Activated naive CD4-positive, alpha-beta T cell treated with anti-CD3 and anti-CD28 coated beads for 36 hours (primary cell): ENCODE results near the gene RALB. TPM values are rescaled to one million over a fixed set of nuclear protein-coding genes. Genes with fewer than 3 reads are reported as not detected.
"Not testable (repeated sequence)": the region's sequence is repeated elsewhere in the genome, so short reads cannot be mapped to it uniquely, and the experiment has no call there.

ENCODE experiments used
- CTCF ChIA-PET: fragments of 350-600 bp; sonication (Branson Sonifier 250); formaldehyde crosslinking; loops from one replicate; lab custom pipeline; 2021; ENCODE audit warnings: antibody characterized with exemption; lab: Charles Lee
- DNase-seq: peaks from one replicate; pipeline ENCODE4 v3.0.0-alpha.2; 2020
- H3K27ac Mint-ChIP-seq: one replicate; pipeline ENCODE4 v1.8.0; 2021; ENCODE audit warnings: mild to moderate bottlenecking, mixed read lengths
- H3K27me3 Mint-ChIP-seq: one replicate; pipeline ENCODE4 v1.8.0; 2021; ENCODE audit warnings: low read depth, mixed read lengths
- H3K36me3 Mint-ChIP-seq: one replicate; pipeline ENCODE4 v1.8.0; 2021; ENCODE audit warnings: low read depth, mixed read lengths
- H3K4me1 Mint-ChIP-seq: one replicate; pipeline ENCODE4 v1.8.0; 2021; ENCODE audit warnings: low read depth, mixed read lengths
- H3K4me3 Mint-ChIP-seq: one replicate; pipeline ENCODE4 v1.8.0; 2021; ENCODE audit warnings: mild to moderate bottlenecking, moderate library complexity, mixed read lengths
- H3K9me3 Mint-ChIP-seq: one replicate; pipeline ENCODE4 v1.8.0; 2021; ENCODE audit warnings: mixed read lengths
- intact Hi-C: fragments of 100-400 bp; cut with micrococcal nuclease; formaldehyde crosslinking; loops from one replicate; pipeline ENCODE4 v1.15.1; 2023
- total RNA-seq, 2 experiments: library from RNA; stranded (reverse); gene quantifications; one replicate each; pipeline ENCODE4 v1.2.3, GENCODE V29; 2021

The RALB gene
- total RNA-seq, 2 experiments from 2014 or later: 16.4 to 19.3 TPM

GRCh38 chr2:120316071-120316470, 63.4 kb downstream of the RALB start:
- Mint-ChIP-seq H3K36me3 (no peaks in the 10 kb centered on the region), H3K27me3 (no peaks in the 10 kb centered on the region), H3K4me3 (no peak overlapping the region), H3K4me1 (peaks cover 32% of the 10 kb centered on the region), H3K9me3 (no peaks in the 10 kb centered on the region), H3K27ac (no peak overlapping the region)
- CTCF ChIA-PET: no interaction called here
- intact Hi-C loops: no loop called here
- no peak for DNase-seq

- Mint-ChIP-seq H3K27ac (no peak overlapping the region), H3K4me1 (peaks cover 32% of the 10 kb centered on the region), H3K27me3 (no peaks in the 10 kb centered on the region), H3K36me3 (no peaks in the 10 kb centered on the region), H3K4me3 (no peak overlapping the region), H3K9me3 (no peaks in the 10 kb centered on the region)
- intact Hi-C loops: no loop called here
- CTCF ChIA-PET: interaction anchor here (1.1 kb wide), 1 partner anchor 141 kb away, joined by 4 read pairs; no protein-coding TSS in a partner anchor
- no peak for DNase-seq
These were observed 64.0 kb downstream of the RALB start for GRCh38 chr2:120316528-120317179.

GRCh38 chr2:120317180-120317533, 64.5 kb downstream of the RALB start:
- DNase-seq: no peak
- Mint-ChIP-seq H3K36me3 (no peaks in the 10 kb centered on the region), H3K4me1 (peaks cover 32% of the 10 kb centered on the region), H3K4me3 (no peak overlapping the region), H3K27me3 (no peaks in the 10 kb centered on the region), H3K27ac (no peak overlapping the region), H3K9me3 (no peaks in the 10 kb centered on the region)
- intact Hi-C loops: no loop called here
- CTCF ChIA-PET: interaction anchor here (1.1 kb wide), 1 partner anchor 141 kb away, joined by 4 read pairs; no protein-coding TSS in a partner anchor

GRCh38 chr2:120317916-120318315, 65.3 kb downstream of the RALB start:
- intact Hi-C loops: no loop called here
- CTCF ChIA-PET: no interaction called here
- no peak for DNase-seq

GRCh38 chr2:120318626-120319025, 66.0 kb downstream of the RALB start:
- Mint-ChIP-seq H3K4me1 (peaks cover 20% of the 10 kb centered on the region), H3K4me3 (no peak overlapping the region), H3K27ac (no peak overlapping the region), H3K36me3 (no peaks in the 10 kb centered on the region), H3K9me3 (no peaks in the 10 kb centered on the region), H3K27me3 (no peaks in the 10 kb centered on the region)
- intact Hi-C loops: no loop called here
- DNase-seq: no peak
- CTCF ChIA-PET: no interaction called here

More at GRCh38 chr2:120317916-120318315, 65.3 kb downstream of the RALB start:
- Mint-ChIP-seq H3K27me3 (no peaks in the 10 kb centered on the region), H3K4me1 (peaks cover 27% of the 10 kb centered on the region), H3K36me3 (no peaks in the 10 kb centered on the region), H3K27ac (no peak overlapping the region), H3K4me3 (no peak overlapping the region), H3K9me3 (no peaks in the 10 kb centered on the region)

GRCh38 chr2:120319123-120319522, 66.5 kb downstream of the RALB start:
- H3K9me3 Mint-ChIP-seq: no peaks in the 10 kb centered on the region
- intact Hi-C loops: no loop called here
- no peaks in the 10 kb centered on the region for H3K27me3 Mint-ChIP-seq
- H3K36me3 Mint-ChIP-seq: no peaks in the 10 kb centered on the region
- no peak overlapping the region for H3K27ac Mint-ChIP-seq
- CTCF ChIA-PET: no interaction called here
- no peak overlapping the region for H3K4me3 Mint-ChIP-seq
- H3K4me1 Mint-ChIP-seq: peaks cover 15% of the 10 kb centered on the region
- no peak for DNase-seq

GRCh38 chr2:120319686-120320317, 67.2 kb downstream of the RALB start:
- intact Hi-C loops: no loop called here
- H3K4me1 Mint-ChIP-seq: peaks cover 8% of the 10 kb centered on the region
- H3K27ac Mint-ChIP-seq: no peak overlapping the region
- H3K9me3 Mint-ChIP-seq: no peaks in the 10 kb centered on the region
- H3K4me3 Mint-ChIP-seq: no peak overlapping the region
- CTCF ChIA-PET: no interaction called here
- DNase-seq: no peak
- H3K27me3 Mint-ChIP-seq: no peaks in the 10 kb centered on the region
- no peaks in the 10 kb centered on the region for H3K36me3 Mint-ChIP-seq

- no peak overlapping the region for H3K27ac Mint-ChIP-seq
- peaks cover 4% of the 10 kb centered on the region for H3K4me1 Mint-ChIP-seq
- no peaks in the 10 kb centered on the region for H3K36me3 Mint-ChIP-seq
- no peaks in the 10 kb centered on the region for H3K27me3 Mint-ChIP-seq
- CTCF ChIA-PET: interaction anchor here (0.7 kb wide), 1 partner anchor 250 kb away, joined by 4 read pairs; no protein-coding TSS in a partner anchor
- H3K9me3 Mint-ChIP-seq: no peaks in the 10 kb centered on the region
- intact Hi-C loops: no loop called here
- H3K4me3 Mint-ChIP-seq: no peak overlapping the region
- no peak for DNase-seq
These were observed 67.7 kb downstream of the RALB start for GRCh38 chr2:120320318-120320851.

GRCh38 chr2:120320887-120321556, 68.4 kb downstream of the RALB start:
- H3K27ac Mint-ChIP-seq, H3K4me3 Mint-ChIP-seq, DNase-seq, intact Hi-C loops, H3K27me3 Mint-ChIP-seq, H3K36me3 Mint-ChIP-seq, H3K9me3 Mint-ChIP-seq, H3K4me1 Mint-ChIP-seq: not testable (repeated sequence)
- CTCF ChIA-PET: interaction anchor here (0.7 kb wide), 1 partner anchor 251 kb away, joined by 4 read pairs; no protein-coding TSS in a partner anchor

- CTCF ChIA-PET: no interaction called here
- Mint-ChIP-seq H3K4me3 (no peak overlapping the region), H3K27ac (no peak overlapping the region), H3K36me3 (no peaks in the 10 kb centered on the region), H3K9me3 (no peaks in the 10 kb centered on the region), H3K4me1 (no peaks in the 10 kb centered on the region), H3K27me3 (no peaks in the 10 kb centered on the region)
- intact Hi-C loops: no loop called here
- no peak for DNase-seq
These were observed 69.2 kb downstream of the RALB start for GRCh38 chr2:120321721-120322284.

- Mint-ChIP-seq H3K27ac (no peak overlapping the region), H3K36me3 (no peaks in the 10 kb centered on the region), H3K27me3 (peaks cover 2% of the 10 kb centered on the region), H3K4me3 (no peak overlapping the region), H3K9me3 (no peaks in the 10 kb centered on the region), H3K4me1 (no peaks in the 10 kb centered on the region)
- CTCF ChIA-PET: no interaction called here
- no peak for DNase-seq
- intact Hi-C loops: no loop called here
These were observed 69.7 kb downstream of the RALB start for GRCh38 chr2:120322329-120322728.

- Mint-ChIP-seq H3K4me3 (no peak overlapping the region), H3K36me3 (no peaks in the 10 kb centered on the region), H3K9me3 (no peaks in the 10 kb centered on the region), H3K4me1 (no peaks in the 10 kb centered on the region), H3K27me3 (peaks cover 2% of the 10 kb centered on the region), H3K27ac (no peak overlapping the region)
- DNase-seq: no peak
- CTCF ChIA-PET: interaction anchor here (1.9 kb wide), 1 partner anchor 10 kb away, joined by 9 read pairs; no protein-coding TSS in a partner anchor
- intact Hi-C loops: no loop called here
These were observed 70.6 kb downstream of the RALB start for GRCh38 chr2:120323214-120323613.
